BLaER1 treated with 17β-estradiol and CSF1 and Interleukin-3, amounts not matched to agents 10 nM and 100 nM (cell line): ENCODE results near the gene EXOSC3.

Experiments used
- H3K27ac ChIP-seq, 11 experiments: shearing (Covaris generic); formaldehyde crosslinking; 2 replicates each; pipeline ENCODE4 v1.8.1; 2022
- H3K27me3 ChIP-seq, 11 experiments: shearing (Covaris generic); formaldehyde crosslinking; 2 replicates each; pipeline ENCODE4 v1.8.1; 2022
- H3K36me3 ChIP-seq, 11 experiments: shearing (Covaris generic); formaldehyde crosslinking; 2 replicates each; pipeline ENCODE4 v1.8.1; 2022
- H3K4me1 ChIP-seq, 10 experiments: shearing (Covaris generic); formaldehyde crosslinking; 2 replicates each; pipeline ENCODE4 v1.8.1; 2022
- H3K4me2 ChIP-seq, 11 experiments: shearing (Covaris generic); formaldehyde crosslinking; 2 replicates each; pipeline ENCODE4 v1.8.1; 2022
- H3K4me3 ChIP-seq, 10 experiments: shearing (Covaris generic); formaldehyde crosslinking; 2 replicates each; pipeline ENCODE4 v1.8.1; 2022
- H3K9ac ChIP-seq, 11 experiments: shearing (Covaris generic); formaldehyde crosslinking; 2 replicates each; pipeline ENCODE4 v1.8.1; 2022
- H3K9me3 ChIP-seq, 11 experiments: shearing (Covaris generic); formaldehyde crosslinking; replicated peaks in 1 of 11; 2 replicates each; pipeline ENCODE4 v1.8.1; 2022
- H4K20me1 ChIP-seq, 11 experiments: shearing (Covaris generic); formaldehyde crosslinking; 2 replicates each; pipeline ENCODE4 v1.8.1; 2022
- Cebpa-rat ChIP-seq, 11 experiments: shearing (Covaris generic); IDR thresholded peaks; 2 replicates each; pipeline ENCODE4 v1.8.1; 2022

Gene EXOSC3

DNA sequence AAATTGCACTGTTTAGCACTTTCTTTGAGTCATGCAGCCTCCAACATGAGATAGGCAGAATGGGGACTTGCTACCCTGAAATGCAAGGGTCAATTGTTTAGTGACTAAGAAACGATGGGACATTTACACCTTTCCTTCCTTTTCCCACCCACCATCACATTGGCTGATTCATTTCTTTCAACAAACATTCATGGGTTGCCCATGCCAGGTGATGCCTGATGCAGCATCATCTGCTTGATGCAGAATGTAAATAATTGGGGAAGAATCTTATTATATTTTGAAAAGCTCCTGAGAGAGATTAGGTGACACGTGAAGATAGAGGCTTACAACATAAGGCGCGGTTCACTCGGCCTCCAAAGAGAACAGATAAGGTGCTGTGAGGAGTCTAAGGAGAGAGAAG is 35.7 kb downstream of the EXOSC3 start:
- H4K20me1 ChIP-seq, result peaks cover 0 to 5% (median 0%) of the 10 kb centered on the region in 11 experiments; a peak in 2 of 22 replicates
- no peak overlapping the region for H3K27ac ChIP-seq
- H3K4me3 ChIP-seq, result no peak overlapping the region
- peaks cover 7 to 38% (median 32%) of the 10 kb centered on the region in 10 experiments; a peak in 17 of 20 replicates for H3K4me1 ChIP-seq
- H3K36me3 ChIP-seq, result no peaks in the 10 kb centered on the region
- no peaks in the 10 kb centered on the region for H3K27me3 ChIP-seq
- no peak overlapping the region for H3K9ac ChIP-seq
- no peak for TF ChIP-seq Cebpa-rat (IDR thresholded peaks at IDR 0.05)
- peaks cover 0 to 10% (median 7%) of the 10 kb centered on the region in 11 experiments; a peak in 13 of 22 replicates for H3K9me3 ChIP-seq
- H3K4me2 ChIP-seq, result no peak overlapping the region

DNA sequence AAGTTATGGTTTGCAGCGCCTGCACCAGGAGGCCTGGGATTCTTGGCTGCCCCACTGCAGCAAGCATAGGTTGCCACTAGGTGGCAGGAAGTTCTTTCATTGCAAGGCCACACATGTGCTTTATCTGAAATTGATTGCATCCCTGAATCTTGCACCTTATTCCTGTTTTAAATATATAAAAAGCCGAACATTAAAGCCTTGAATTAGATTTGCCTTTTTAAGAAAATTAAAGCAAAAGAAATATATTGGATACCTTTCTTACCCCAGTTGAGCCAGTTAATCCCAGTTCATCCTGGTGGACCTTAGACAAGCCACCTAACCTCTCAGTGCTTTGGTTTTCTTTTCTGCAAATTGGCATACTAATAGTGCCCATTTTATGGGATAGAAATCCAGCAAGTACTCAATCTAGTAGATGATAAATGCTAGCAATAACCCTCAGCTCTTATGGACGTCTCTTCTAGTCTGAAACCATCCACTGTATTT is 37.6 kb downstream of the EXOSC3 start:
- TF ChIP-seq Cebpa-rat (IDR thresholded peaks at IDR 0.05), result no peak
- peaks cover 0 to 2% (median 0%) of the 10 kb centered on the region in 11 experiments; a peak in 3 of 22 replicates for H3K9me3 ChIP-seq
- H3K27me3 ChIP-seq, result no peaks in the 10 kb centered on the region
- H3K4me3 ChIP-seq, result no peak overlapping the region
- H4K20me1 ChIP-seq, result peaks cover 0 to 5% (median 0%) of the 10 kb centered on the region in 11 experiments; a peak in 2 of 22 replicates
- peaks cover 7 to 35% (median 26%) of the 10 kb centered on the region in 10 experiments; a peak in 17 of 20 replicates for H3K4me1 ChIP-seq
- H3K4me2 ChIP-seq, result peak overlapping the region in 3 of 11 experiments; percentile 4 to 81 (median 69); a peak in 2 of 22 replicates
- no peak overlapping the region for H3K9ac ChIP-seq
- H3K27ac ChIP-seq, result no peak overlapping the region
- H3K36me3 ChIP-seq, result no peaks in the 10 kb centered on the region

DNA sequence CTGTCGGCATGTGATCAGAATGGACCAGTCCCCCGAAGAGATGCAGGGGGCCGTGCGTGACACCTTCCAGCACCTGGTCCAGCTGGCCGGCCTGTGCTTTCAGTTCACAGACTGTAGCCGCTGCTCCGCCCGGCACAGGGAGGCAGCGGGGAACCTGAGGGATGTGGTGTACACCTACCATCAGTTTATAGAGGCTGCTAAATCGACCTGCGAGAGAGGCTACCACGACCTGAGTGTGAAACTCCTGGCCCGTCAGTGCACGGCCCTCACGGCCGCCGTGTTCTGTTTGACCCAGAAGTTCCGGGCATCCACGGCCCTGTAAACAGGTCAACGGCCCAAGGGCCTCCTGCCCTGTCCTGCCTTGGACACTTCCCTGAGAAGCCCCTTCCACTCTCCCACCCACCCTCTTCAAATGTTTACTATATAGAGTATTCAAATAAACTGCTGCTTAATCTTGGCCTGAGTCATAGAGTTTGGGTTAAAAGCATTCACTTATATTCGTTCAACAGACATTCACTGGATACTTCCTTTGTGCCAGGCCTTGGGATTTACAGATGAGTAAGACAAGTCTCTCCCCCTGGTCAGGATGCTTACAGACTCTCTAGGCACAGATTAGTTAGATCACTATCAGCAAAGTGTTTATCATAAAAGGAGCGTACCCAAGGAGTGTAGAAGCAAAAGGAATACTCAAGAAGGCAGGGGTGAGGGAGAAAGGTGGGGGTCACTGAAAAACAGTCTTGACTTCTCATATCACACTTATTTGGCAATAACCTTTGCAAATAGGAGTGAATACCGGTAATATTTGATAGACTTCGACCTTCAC is 38.2 kb downstream of the EXOSC3 start:
- H3K27ac ChIP-seq, result no peak overlapping the region
- H3K36me3 ChIP-seq, result no peaks in the 10 kb centered on the region
- peak overlapping the region in 4 of 11 experiments; percentile 14 to 34 (median 26); a peak in 4 of 22 replicates for H3K9ac ChIP-seq
- peaks cover 7 to 35% (median 26%) of the 10 kb centered on the region in 10 experiments; a peak in 17 of 20 replicates for H3K4me1 ChIP-seq
- TF ChIP-seq Cebpa-rat (IDR thresholded peaks at IDR 0.05), result no peak
- peaks cover 0 to 5% (median 0%) of the 10 kb centered on the region in 11 experiments; a peak in 2 of 22 replicates for H4K20me1 ChIP-seq
- H3K4me2 ChIP-seq, result peak overlapping the region in 9 of 11 experiments; percentile 48 to 87 (median 75); a peak in 18 of 22 replicates
- no peaks in the 10 kb centered on the region for H3K27me3 ChIP-seq
- H3K9me3 ChIP-seq, result no peaks in the 10 kb centered on the region
- no peak overlapping the region for H3K4me3 ChIP-seq

DNA sequence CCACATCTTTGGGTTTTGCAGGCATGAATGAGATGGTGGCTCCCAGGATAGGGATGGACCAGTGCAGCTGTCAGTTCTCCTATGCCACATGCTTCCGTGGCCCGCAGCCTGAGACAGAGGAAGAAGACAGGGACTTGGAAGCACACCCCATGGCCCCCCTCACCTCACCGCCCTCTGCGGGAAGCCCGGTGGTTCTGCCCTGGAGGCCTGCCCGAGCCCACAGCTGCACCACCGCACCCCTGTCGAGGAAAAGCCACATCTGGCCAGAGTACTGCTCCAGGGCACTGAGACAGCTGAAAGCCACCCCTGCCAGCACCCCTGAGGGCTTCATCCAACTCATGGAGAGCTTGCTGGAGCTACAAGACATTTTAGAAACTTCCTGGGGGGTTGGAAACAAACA is 38.9 kb downstream of the EXOSC3 start:
- Histone ChIP-seq H3K27ac (no peak overlapping the region), H3K9ac (peak overlapping the region in 7 of 11 experiments; percentile 12 to 36 (median 27); a peak in 8 of 22 replicates), H3K4me1 (peaks cover 7 to 35% (median 26%) of the 10 kb centered on the region in 10 experiments; a peak in 17 of 20 replicates), H3K4me3 (no peak overlapping the region), H3K27me3 (no peaks in the 10 kb centered on the region), H3K36me3 (no peaks in the 10 kb centered on the region), H4K20me1 (peaks cover 0 to 5% (median 0%) of the 10 kb centered on the region in 11 experiments; a peak in 2 of 22 replicates), H3K4me2 (peak overlapping the region; percentile 29 to 87 (median 75); a peak in 20 of 22 replicates), H3K9me3 (no peaks in the 10 kb centered on the region)
- TF ChIP-seq Cebpa-rat (IDR thresholded peaks at IDR 0.05), result no peak

DNA sequence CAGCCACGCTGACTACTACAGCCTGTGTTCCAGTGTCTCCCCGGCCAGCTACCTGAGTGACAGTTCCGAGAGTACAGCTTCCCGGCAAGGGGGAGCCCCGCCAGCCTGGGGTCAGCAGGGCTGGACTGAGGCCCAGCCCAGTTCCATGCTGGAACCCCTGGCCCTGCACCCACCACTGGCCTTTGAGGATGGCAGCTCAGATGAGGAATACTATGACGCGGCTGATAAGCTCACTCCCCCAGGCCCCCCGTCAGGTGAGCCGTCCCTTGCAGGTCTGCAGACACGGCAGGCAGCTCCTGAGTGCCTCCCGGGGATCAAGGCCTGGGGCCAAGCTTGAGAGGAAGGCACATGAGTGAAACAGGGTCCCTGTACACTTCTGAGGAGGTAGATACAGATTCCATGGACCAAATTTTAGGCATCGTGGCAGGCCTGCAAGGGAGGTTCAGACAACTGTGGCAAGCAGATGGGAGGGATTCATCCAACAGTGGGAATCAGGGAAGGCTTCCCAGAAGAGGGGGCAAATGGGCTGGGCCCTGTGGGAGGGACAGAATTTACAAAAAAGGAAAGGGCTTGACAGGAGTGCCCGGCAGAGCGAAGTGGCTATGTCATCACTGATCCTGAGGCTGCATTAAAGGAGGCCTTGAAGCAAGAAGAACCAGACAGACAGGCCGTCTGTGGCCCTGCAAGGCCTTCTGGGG is 44.1 kb downstream of the EXOSC3 start:
- peaks cover 0 to 5% (median 0%) of the 10 kb centered on the region in 11 experiments; a peak in 1 of 22 replicates for H3K36me3 ChIP-seq
- H3K27me3 ChIP-seq, result no peaks in the 10 kb centered on the region
- no peak overlapping the region for H3K9ac ChIP-seq
- H3K27ac ChIP-seq, result no peak overlapping the region
- peaks cover 0 to 2% (median 0%) of the 10 kb centered on the region in 11 experiments; a peak in 1 of 22 replicates for H4K20me1 ChIP-seq
- peaks cover 4 to 17% (median 14%) of the 10 kb centered on the region in 10 experiments; a peak in 17 of 20 replicates for H3K4me1 ChIP-seq
- H3K4me3 ChIP-seq, result no peak overlapping the region
- TF ChIP-seq Cebpa-rat (IDR thresholded peaks at IDR 0.05), result no peak
- H3K4me2 ChIP-seq, result no peak overlapping the region
- no peaks in the 10 kb centered on the region for H3K9me3 ChIP-seq

DNA sequence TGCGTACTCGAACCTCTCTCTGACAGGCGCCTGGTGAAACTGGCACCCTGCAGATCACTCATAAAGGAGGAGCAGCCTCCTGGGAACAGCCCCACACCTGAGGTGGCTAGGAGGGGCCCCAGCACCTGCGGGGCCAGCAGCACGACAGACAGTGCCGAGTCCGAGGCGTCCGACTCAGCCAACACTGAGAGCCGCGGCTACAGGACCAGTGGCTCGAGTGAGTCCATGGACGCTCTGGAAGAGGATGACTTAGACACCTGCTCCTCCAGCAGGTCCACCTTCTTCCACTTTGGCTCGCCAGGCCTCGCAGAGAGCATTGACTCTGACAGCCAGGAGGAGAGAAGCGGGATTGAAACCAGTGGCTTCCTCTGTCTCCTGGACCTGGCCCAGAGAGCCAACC is 44.7 kb downstream of the EXOSC3 start:
- no peak overlapping the region for H3K4me2 ChIP-seq
- H3K9me3 ChIP-seq, result no peaks in the 10 kb centered on the region
- H3K27ac ChIP-seq, result no peak overlapping the region
- peaks cover 0 to 10% (median 7%) of the 10 kb centered on the region in 10 experiments; a peak in 15 of 20 replicates for H3K4me1 ChIP-seq
- no peaks in the 10 kb centered on the region for H3K27me3 ChIP-seq
- peaks cover 0 to 5% (median 0%) of the 10 kb centered on the region in 11 experiments; a peak in 1 of 22 replicates for H3K36me3 ChIP-seq
- TF ChIP-seq Cebpa-rat (IDR thresholded peaks at IDR 0.05), result no peak
- H4K20me1 ChIP-seq, result no peaks in the 10 kb centered on the region
- peak overlapping the region in 1 of 11 experiments; percentile 13; a peak in 1 of 22 replicates for H3K9ac ChIP-seq
- H3K4me3 ChIP-seq, result no peak overlapping the region

DNA sequence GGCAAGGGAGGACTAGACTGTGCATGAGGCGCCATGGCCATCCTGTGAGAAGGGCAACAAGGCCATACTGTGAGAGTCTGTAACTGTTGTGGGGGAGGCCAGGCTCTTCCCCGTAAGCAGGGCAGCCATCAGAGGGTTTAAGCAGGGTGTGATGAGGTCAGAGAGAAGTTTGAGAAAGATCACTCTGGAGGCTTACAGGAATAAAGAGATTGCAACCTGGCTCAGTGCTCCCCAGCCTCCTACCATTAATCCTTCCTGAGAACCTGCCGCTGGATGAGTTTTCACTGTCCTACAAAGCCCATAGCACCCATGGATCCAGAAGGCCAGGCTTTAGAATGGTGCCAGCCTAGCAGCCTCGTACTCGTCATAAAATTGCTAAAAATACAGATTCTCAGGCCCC is 45.6 kb downstream of the EXOSC3 start:
- Histone ChIP-seq H3K9me3 (no peaks in the 10 kb centered on the region), H3K27me3 (no peaks in the 10 kb centered on the region), H3K36me3 (peaks cover 0 to 5% (median 0%) of the 10 kb centered on the region in 11 experiments; a peak in 1 of 22 replicates), H3K9ac (no peak overlapping the region), H4K20me1 (no peaks in the 10 kb centered on the region), H3K4me1 (peaks cover 0 to 1% (median 0%) of the 10 kb centered on the region in 10 experiments; a peak in 4 of 20 replicates), H3K27ac (no peak overlapping the region), H3K4me3 (no peak overlapping the region), H3K4me2 (no peak overlapping the region)
- no peak for TF ChIP-seq Cebpa-rat (IDR thresholded peaks at IDR 0.05)

DNA sequence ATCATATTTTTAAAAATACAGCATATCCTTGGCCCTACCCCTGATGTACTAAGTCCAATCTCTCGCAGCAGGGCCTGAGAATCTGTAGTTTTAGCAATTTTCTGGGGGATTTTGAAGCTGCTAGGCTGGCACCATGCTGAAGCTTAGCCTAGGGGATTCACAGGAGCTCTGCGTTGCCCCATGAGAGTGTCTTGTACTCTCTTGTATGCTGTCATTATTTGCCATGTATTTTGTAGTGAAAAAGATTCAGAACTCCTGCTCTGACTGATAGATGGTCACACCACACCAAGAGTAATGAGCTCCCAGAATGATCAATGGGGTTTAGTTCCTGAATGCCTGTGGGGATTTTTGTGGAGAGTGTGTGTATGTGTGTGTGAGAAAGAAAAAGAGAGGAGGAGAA is 51.9 kb downstream of the EXOSC3 start:
- Histone ChIP-seq H3K27ac (no peak overlapping the region), H3K9ac (no peak overlapping the region), H3K4me3 (no peak overlapping the region), H3K27me3 (no peaks in the 10 kb centered on the region), H3K9me3 (no peaks in the 10 kb centered on the region), H3K4me2 (peak overlapping the region in 2 of 11 experiments; percentile 44 to 56; a peak in 4 of 22 replicates), H3K36me3 (no peaks in the 10 kb centered on the region), H4K20me1 (no peaks in the 10 kb centered on the region), H3K4me1 (peaks cover 0 to 21% (median 14%) of the 10 kb centered on the region in 10 experiments; a peak in 13 of 20 replicates)
- TF ChIP-seq Cebpa-rat (IDR thresholded peaks at IDR 0.05), result no peak
